Neuron (in vitro differentiated cells): ENCODE data around the gene ZIC2.
"Not testable (repeated sequence)": the region's sequence is repeated elsewhere in the genome, so short reads cannot be mapped to it uniquely, and the experiment has no call there.

Experiments
- H2AFZ ChIP-seq: one replicate; pipeline ENCODE4 v1.6.1; 2013; ENCODE audit warnings: low read depth, mild to moderate bottlenecking, inconsistent platforms, low read length, moderate library complexity
- H3K27me3 ChIP-seq: one replicate; pipeline ENCODE4 v1.6.1; 2013; ENCODE audit warnings: low read length; ENCODE audit not compliant: insufficient read depth
- H3K36me3 ChIP-seq: one replicate; pipeline ENCODE4 v1.6.1; 2013; ENCODE audit warnings: low read length; ENCODE audit not compliant: insufficient read depth
- H3K4me1 ChIP-seq: one replicate; pipeline ENCODE4 v1.6.1; 2013; ENCODE audit warnings: low read length; ENCODE audit not compliant: insufficient read depth
- H3K4me3 ChIP-seq: 2 replicates; pipeline ENCODE4 v1.5.1; 2013; ENCODE audit warnings: mild to moderate bottlenecking, low read length, moderate library complexity
- H3K9me3 ChIP-seq: one replicate; pipeline ENCODE4 v1.6.1; 2013; ENCODE audit warnings: low read length

Gene ZIC2

DNA sequence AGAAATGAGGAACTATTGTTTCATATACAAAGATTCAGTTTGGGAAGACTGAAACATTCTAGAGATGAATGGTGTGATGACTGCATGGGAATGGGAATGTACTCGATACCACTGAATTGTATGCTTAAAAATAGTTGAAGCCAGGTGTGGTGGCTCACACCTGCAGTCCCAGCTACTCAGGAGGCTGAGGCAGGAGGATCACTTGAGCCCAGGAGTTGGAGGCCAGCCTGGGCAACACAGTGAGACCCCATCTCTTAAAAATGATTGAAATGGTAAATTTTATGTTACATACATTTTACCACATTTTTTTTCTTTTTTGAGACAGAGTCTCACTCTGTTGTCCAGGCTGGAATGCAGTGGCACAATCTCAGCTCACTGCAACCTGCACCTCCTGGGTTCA, 29.9 kb upstream of the ZIC2 start:
- not testable (repeated sequence) for H3K4me3 ChIP-seq, H3K27me3 ChIP-seq, H3K9me3 ChIP-seq, H2AFZ ChIP-seq, H3K36me3 ChIP-seq
- H3K4me1 ChIP-seq: peaks cover 26% of the 10 kb centered on the region

DNA sequence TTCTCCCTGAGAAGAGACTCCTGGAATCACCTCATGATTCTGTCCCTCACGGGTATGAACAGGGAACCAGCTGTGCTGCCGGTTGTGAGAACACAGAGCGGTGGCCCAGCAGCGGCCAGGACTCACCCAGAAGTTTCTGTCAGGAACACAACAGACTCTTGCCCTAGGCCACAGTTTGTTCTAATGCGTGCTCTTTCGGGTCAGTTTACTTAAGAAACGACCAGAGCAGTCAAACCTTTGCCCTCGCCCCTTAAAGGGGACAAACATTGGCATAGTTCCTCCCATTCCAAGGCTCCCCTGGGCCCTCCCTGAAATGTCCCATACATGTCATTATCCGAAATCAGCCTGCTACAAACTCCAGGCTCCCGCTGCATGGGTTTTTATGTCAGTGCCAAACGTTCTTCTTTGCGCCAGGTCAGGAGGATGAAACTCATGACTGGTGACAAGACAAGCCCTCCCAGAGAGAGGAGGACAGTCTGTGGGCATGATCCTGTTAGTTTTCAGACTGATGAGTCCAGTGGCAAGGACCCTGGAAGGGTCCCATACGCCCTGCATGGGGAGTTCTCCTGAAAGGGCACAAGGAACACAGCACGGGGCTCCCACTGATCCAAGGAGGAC, 28.3 kb upstream of the ZIC2 start:
- Histone ChIP-seq H3K27me3 (no peaks in the 10 kb centered on the region), H3K4me3 (no peak overlapping the region), H2AFZ (no peak overlapping the region), H3K9me3 (no peaks in the 10 kb centered on the region), H3K36me3 (no peaks in the 10 kb centered on the region), H3K4me1 (peaks cover 34% of the 10 kb centered on the region)

DNA sequence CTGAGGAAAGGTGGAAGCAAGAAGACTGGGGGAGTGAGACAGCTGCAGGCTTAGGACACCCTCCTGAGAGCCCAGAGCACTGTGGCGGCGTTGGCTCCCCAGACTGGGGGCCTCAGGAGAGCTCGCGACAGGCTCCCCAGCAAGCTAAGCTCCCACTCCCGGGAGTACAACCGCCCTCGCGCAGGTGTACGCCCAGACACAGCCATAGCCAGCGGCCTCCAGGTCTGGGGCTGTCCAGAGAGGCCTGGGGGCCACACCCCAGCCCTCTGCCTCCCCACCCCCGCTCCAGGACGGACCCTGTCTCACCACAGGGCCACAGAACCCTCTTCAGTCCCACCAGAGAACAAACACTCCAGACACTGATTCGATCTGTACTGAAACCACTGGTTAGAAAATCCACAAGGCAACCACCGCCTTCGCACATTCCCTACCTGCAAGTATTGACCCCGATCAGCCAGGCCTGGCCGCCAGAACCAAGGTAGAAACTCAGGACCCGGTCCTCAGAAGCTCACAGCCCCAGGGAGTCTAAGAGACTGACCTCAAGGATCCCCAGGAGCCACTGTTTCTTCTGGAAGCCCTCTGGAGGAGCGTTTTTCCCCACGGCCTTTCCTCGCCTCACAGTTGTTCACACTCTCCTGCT, 26.4 kb upstream of the ZIC2 start:
- H2AFZ ChIP-seq: peak overlapping the region; percentile 39
- no peaks in the 10 kb centered on the region for H3K36me3 ChIP-seq
- no peaks in the 10 kb centered on the region for H3K27me3 ChIP-seq
- H3K9me3 ChIP-seq: no peaks in the 10 kb centered on the region
- peaks cover 40% of the 10 kb centered on the region for H3K4me1 ChIP-seq
- H3K4me3 ChIP-seq: peak overlapping the region; percentile 52

DNA sequence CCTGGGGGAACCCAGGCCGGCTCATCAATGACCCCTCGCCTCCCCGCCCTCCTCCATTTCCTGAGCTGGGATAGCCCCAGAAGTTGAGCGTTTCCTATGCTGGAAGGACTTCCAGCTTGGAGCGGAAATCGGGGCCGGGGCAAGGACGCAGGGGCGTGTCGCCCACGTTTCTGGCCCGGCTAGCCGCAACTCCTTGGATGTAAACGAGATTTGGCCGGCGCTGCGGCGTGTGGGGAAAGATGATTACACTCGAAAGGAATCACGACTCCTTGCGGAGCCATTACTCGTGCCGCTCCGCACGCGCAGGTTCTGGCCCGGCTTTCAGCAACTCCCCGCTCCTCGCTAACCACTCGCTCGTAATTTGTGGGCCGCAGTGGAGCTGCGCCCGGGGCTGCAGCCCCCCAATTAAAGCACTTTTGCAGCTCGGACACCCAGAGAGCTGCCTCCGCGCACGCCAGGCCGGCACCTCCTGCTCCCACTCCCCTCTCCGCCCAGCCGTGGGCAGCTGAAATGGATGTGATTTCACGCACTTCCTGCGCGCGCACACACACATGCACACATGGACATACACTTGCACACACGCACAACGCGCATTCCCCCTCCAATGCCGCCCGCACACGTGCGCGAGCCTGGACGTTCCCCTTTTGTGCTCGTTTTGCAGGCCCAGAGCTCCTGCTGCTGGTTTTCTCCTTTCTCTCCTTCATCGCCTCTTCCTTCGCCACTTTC, 25.7 kb upstream of the ZIC2 start:
- Histone ChIP-seq H3K27me3 (no peaks in the 10 kb centered on the region), H2AFZ (peak overlapping the region; percentile 39), H3K4me3 (peak overlapping the region; percentile 52), H3K36me3 (no peaks in the 10 kb centered on the region), H3K9me3 (no peaks in the 10 kb centered on the region), H3K4me1 (peaks cover 38% of the 10 kb centered on the region)

DNA sequence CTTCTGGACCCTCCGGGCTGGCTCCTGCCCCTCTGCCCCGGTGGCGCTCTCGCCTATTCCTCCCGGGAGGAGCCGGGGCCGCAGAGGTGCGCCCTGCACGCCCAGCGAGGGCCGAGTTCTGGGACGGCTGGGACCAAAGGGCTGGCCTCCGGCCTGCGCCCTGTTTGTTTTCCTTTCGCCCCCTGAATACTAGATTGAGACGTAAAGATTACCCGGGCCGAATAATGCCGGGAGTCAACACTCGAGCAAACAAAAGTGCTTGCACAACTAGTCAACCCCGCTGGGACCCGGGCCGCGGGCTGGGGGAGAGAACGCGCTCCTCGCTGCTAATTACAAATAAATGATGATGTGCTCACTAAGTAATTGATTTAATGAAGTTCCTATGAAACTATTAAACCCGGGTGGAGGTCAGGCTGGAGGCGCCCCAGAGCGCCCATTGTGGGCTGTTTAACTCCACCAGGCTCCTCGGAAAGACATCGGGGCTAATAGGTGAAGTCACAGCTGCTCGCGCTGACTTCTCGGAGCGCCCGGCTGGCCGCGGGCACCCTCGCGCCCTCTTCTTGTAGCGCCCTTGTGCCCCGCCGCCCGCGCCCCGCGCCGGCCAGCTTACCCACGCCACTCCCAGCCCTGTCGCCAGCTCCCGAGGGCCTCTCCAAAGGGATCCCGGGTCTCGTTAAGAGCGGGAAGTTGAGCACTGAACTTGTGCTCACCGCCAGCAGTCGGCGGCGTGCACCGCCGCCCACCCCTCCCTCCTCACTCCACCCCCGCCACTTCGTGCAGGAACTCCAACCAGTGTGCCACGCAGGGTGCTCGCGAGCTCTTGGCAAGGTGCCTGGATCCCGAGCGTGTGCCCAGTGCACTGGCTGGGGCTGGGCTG, 24.9 kb upstream of the ZIC2 start:
- Histone ChIP-seq H3K4me1 (peaks cover 44% of the 10 kb centered on the region), H3K27me3 (no peaks in the 10 kb centered on the region), H3K4me3 (peak overlapping the region; percentile 52), H2AFZ (peak overlapping the region; percentile 33), H3K36me3 (no peaks in the 10 kb centered on the region), H3K9me3 (no peaks in the 10 kb centered on the region)

DNA sequence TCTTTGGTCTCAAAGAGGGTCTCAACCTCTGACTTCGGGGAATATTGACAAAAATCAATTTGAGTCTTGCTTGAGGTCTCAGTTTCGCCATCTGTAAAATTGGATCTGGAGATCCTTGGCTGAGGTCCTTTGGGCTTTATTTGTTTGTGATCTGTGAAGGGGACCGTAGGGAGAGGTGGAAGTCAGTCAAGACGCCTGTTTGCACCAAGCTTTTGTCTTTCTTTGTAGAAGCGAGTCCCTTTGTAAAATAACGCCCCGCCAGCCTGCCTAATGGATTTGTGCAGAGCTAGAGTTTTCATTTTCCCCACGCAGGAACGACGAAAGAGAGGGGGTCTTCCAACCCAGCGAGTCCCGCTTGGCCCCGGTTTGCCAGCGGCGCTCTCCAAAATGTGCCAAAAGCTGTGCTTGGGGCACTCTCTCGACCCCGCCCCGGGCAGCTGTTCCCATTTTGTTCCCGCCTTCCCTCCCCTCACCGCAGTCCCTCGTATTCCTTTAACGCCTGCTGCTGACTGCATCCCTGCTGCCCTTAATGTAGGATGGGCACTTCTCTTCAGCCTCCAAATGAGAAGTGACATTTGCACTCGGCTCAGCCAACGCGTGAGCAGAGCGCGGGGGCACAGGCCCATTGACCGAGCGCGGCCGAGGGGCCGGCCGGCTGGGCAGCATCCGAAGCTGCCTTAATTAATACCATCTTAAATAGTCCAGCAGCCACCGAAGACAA, 23.0 kb upstream of the ZIC2 start:
- H3K9me3 ChIP-seq: no peaks in the 10 kb centered on the region

DNA sequence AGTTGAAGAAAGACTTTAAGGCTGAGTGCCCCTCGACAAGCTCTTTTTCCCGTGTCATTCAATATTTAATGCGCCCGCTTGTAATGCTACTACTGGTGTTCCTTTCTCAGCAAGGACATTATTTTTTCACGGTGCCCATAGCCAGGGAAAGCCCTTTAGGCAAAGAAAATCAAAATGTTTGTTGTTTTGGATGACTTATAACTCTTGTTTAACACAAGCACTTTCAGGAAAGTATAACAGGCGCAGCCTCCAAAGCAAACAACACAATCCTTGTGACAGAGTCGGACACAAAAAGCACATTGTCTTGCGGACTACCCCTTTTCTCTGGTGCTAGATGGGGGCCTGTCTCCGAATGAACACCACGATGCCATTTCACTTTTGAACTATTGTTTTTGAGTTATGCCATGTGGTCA, 22.5 kb upstream of the ZIC2 start:
- Histone ChIP-seq H3K4me1 (peaks cover 68% of the 10 kb centered on the region), H3K4me3 (peak overlapping the region; percentile 52), H3K9me3 (no peaks in the 10 kb centered on the region), H2AFZ (no peak overlapping the region), H3K36me3 (peaks cover 4% of the 10 kb centered on the region), H3K27me3 (no peaks in the 10 kb centered on the region)

More for the DNA sequence above, 23.0 kb upstream of the ZIC2 start:
- Histone ChIP-seq H3K27me3 (no peaks in the 10 kb centered on the region), H3K36me3 (no peaks in the 10 kb centered on the region), H3K4me3 (peak overlapping the region; percentile 52), H2AFZ (no peak overlapping the region), H3K4me1 (peaks cover 62% of the 10 kb centered on the region)

DNA sequence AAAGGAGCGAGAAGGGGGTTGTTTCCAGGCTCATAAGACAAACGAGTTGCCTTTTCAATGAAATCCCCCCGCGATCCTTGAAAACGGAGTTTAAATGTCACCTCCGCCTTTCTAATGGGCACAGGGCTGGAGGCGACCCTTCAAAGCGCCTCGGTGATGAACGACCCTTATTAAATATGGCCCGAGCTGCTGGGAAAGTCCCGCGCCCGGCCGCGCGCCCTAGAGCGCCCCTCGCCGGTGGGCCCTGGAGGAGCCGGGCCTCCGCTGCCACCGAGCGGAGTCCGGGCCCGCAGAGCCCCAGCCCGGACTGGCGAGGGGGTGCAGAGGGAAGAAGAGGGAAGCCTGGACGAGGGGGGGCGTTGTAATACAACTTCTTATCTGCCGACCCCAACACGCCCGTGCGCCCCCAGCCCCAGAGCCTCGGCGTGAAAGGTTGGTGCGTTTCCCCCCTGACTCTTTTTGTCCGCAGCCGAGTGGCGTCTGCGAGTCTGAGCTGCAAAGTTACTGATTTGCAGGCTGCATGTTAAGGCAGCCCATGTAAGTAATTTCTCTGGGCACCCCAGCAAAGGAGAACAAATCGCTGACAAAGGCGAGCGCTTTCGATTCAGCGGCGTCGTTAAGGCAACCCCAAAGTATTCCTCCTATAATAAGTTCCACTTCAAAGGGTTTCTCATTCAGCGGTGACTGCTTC, 21.9 kb upstream of the ZIC2 start:
- H3K4me1 ChIP-seq: peaks cover 74% of the 10 kb centered on the region
- H3K27me3 ChIP-seq: no peaks in the 10 kb centered on the region

DNA sequence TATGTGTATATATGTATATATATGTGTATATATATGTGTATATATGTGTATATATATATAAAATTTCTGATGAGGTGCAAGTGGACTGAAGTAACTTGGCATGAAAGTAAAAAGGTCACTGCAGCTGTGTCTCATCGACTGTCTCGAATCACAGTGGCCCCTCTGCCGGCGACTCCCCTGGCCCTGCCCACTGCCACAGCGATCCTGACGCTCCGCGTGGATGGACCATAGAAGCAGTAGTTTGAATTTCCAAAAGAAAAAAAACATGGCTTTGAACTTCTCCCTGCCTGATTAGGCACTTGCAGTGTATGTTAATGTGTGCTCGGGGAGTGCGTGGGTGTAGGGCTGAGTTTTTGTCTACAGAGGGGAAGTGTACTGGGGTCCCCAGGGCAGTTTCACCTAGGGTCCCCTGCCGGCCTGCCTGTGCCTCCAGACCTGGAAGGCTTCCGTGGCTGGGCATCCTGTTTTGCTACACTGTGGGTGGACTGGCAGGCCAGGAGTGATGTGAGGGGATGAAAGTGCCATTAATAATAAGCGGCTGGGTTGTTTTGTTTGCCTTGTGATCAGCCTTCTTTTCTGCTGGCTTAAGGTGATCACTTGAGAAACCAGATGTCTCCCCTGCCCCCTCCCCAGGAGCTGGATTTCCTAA, 20.8 kb upstream of the ZIC2 start:
- no peaks in the 10 kb centered on the region for H3K27me3 ChIP-seq
- H3K4me1 ChIP-seq: peaks cover 74% of the 10 kb centered on the region
- H2AFZ ChIP-seq: no peak overlapping the region
- H3K36me3 ChIP-seq: peaks cover 17% of the 10 kb centered on the region
- peak overlapping the region; percentile 8 for H3K4me3 ChIP-seq
- H3K9me3 ChIP-seq: no peaks in the 10 kb centered on the region

More for the DNA sequence above, 21.9 kb upstream of the ZIC2 start:
- Histone ChIP-seq H2AFZ (no peak overlapping the region), H3K9me3 (no peaks in the 10 kb centered on the region), H3K4me3 (peak overlapping the region; percentile 52), H3K36me3 (peaks cover 8% of the 10 kb centered on the region)

DNA sequence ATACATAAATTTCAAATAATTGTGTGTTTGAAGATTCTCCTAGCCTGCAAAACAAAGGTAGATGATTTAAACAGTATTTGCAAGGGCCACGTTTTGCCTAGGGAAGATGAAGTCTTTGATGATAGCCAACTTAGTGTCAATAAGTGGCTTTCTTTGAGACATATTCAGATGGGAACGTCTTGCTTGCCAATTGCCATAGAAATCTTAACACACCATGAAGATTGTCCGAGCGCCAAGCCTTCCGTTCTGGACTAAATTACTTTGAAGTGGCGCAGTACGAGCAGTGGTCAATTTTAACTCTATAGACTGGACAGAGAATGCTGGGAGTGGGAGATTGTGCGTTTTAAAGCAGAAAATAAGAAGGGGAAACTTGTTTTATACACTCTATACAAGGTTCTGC, 19.9 kb upstream of the ZIC2 start:
- Histone ChIP-seq H3K4me1 (peaks cover 82% of the 10 kb centered on the region), H3K36me3 (peaks cover 17% of the 10 kb centered on the region), H3K9me3 (no peaks in the 10 kb centered on the region), H2AFZ (no peak overlapping the region), H3K27me3 (no peaks in the 10 kb centered on the region), H3K4me3 (no peak overlapping the region)

DNA sequence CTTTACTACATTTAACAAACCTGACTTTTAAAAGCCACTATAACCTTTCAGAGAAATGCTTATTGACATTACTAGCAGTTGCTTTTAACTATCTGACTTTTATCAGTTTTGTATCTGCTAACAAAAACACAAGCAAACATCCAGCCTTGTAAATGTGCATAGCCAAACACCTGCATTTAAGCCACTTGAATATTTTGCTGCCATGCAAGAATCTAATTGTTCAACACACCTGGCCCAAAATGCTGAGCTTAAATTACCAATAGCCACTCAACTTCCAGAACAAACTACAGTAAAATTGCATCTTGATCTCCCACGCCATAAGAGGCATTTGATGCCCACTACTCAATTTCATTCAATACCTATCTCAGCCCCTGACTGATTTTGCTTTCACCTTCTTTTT, 19.3 kb upstream of the ZIC2 start:
- H2AFZ ChIP-seq: no peak overlapping the region
- no peaks in the 10 kb centered on the region for H3K27me3 ChIP-seq
- H3K9me3 ChIP-seq: no peaks in the 10 kb centered on the region
- no peak overlapping the region for H3K4me3 ChIP-seq
- H3K4me1 ChIP-seq: peaks cover 84% of the 10 kb centered on the region
- H3K36me3 ChIP-seq: peaks cover 17% of the 10 kb centered on the region
